Endodermal cell (in vitro differentiated cells): ENCODE data around the gene CD1D. TPM values are rescaled to one million over a fixed set of nuclear protein-coding genes. Genes with fewer than 3 reads are reported as not detected.

ENCODE experiments used
- DNase-seq: peaks from one replicate; pipeline ENCODE4 v3.0.0-alpha.2; 2017
- H3K27ac ChIP-seq: 2 replicates; pipeline ENCODE4 v1.5.1; 2013; ENCODE audit warnings: mild to moderate bottlenecking, low read depth, low read length, moderate library complexity
- H3K27me3 ChIP-seq: 2 replicates; pipeline ENCODE4 v1.6.1; 2013; ENCODE audit warnings: mild to moderate bottlenecking, low read length, moderate library complexity; ENCODE audit not compliant: insufficient read depth, control insufficient read depth, poor library complexity, severe bottlenecking
- H3K36me3 ChIP-seq: 2 replicates; pipeline ENCODE4 v1.7.0; 2013; ENCODE audit warnings: mild to moderate bottlenecking, low read length, moderate library complexity; ENCODE audit not compliant: control insufficient read depth, insufficient read depth
- H3K4me1 ChIP-seq: one replicate; pipeline ENCODE4 v1.7.0; 2013; ENCODE audit warnings: low read length; ENCODE audit not compliant: control insufficient read depth, insufficient read depth
- H3K4me3 ChIP-seq: 2 replicates; pipeline ENCODE4 v1.5.1; 2013; ENCODE audit warnings: mild to moderate bottlenecking, low read length, moderate library complexity
- H3K9ac ChIP-seq: 2 replicates; pipeline ENCODE4 v1.6.1; 2013; ENCODE audit warnings: mild to moderate bottlenecking, low read length, moderate library complexity; ENCODE audit not compliant: poor library complexity, severe bottlenecking; ENCODE audit errors: extremely low read depth
- H3K9me3 ChIP-seq: 2 replicates; pipeline ENCODE4 v1.6.1; 2013; ENCODE audit warnings: mild to moderate bottlenecking, low read length, moderate library complexity; ENCODE audit not compliant: control insufficient read depth
- H3K27ac Mint-ChIP-seq: 2 replicates; pipeline ENCODE4 v1.8.0; 2020; ENCODE audit warnings: mixed read lengths
- H3K27me3 Mint-ChIP-seq: 2 replicates; pipeline ENCODE4 v1.8.0; 2021; ENCODE audit warnings: mild to moderate bottlenecking, mixed read lengths; ENCODE audit not compliant: insufficient read depth
- H3K36me3 Mint-ChIP-seq: 2 replicates; pipeline ENCODE4 v1.8.0; 2020; ENCODE audit warnings: low read depth, mixed read lengths
- H3K4me1 Mint-ChIP-seq: 2 replicates; pipeline ENCODE4 v1.8.0; 2020; ENCODE audit warnings: mixed read lengths
- H3K4me3 Mint-ChIP-seq: 2 replicates; pipeline ENCODE4 v1.8.0; 2020; ENCODE audit warnings: mild to moderate bottlenecking, moderate library complexity, mixed read lengths
- H3K9me3 Mint-ChIP-seq: 2 replicates; pipeline ENCODE4 v1.8.0; 2020; ENCODE audit warnings: mild to moderate bottlenecking, mixed read lengths
- CTCF ChIP-seq: fragments of 200-600 bp; sonication (generic); conservative IDR thresholded peaks from 2 replicates; pipeline ENCODE4 v1.5.0; 2021; ENCODE audit warnings: antibody characterized with exemption, mild to moderate bottlenecking
- WGBS, 2 experiments: methylation state at CpG; one replicate each; pipeline versions ENCODE4 v1.1.5 to v1.1.7; 2013; ENCODE audit warnings: missing lambda C conversion rate in 2 of 2, mixed read lengths in 1 of 2; ENCODE audit not compliant: insufficient coverage in 1 of 2, insufficient read length in 1 of 2; 5-methylcytosine and 5-hydroxymethylcytosine counted together
- total RNA-seq, 2 donors: library from RNA; stranded (reverse); fragmentation: NEBNext Ultra II Directional in 1 of 2; extraction: Animal tissue kit (Norgen Biotek cat#: 25700) in 1 of 2; gene quantifications; 2 replicates in 1 of 2; 3 replicates in 1 of 2; pipeline ENCODE4 v1.2.1, GENCODE V29; 2021

CD1D gene
- total RNA-seq, 2 donors from 2014 or later, result 1.7 TPM

GRCh38 chr1:158186180-158186579, 5.5 kb downstream of the CD1D start:
- Mint-ChIP-seq H3K4me3 (no peak overlapping the region), H3K36me3 (no peaks in the 10 kb centered on the region), H3K27ac (no peak overlapping the region), H3K27me3 (peaks cover 32% of the 10 kb centered on the region), H3K4me1 (peaks cover 3% of the 10 kb centered on the region), H3K9me3 (no peaks in the 10 kb centered on the region)
- 20 to 67% methylated on average over 1 to 3 of the region's 3 CpGs for WGBS, 2 experiments
- no peak overlapping the region for H3K4me3 ChIP-seq
- no peaks in the 10 kb centered on the region for H3K4me1 ChIP-seq
- no peak for DNase-seq
- no peak for TF ChIP-seq CTCF
- no peaks in the 10 kb centered on the region for H3K36me3 ChIP-seq
- H3K27me3 ChIP-seq, result peaks cover 14% of the 10 kb centered on the region
- peak overlapping the region; percentile 6 for H3K9ac ChIP-seq
- H3K27ac ChIP-seq, result no peak overlapping the region
- no peaks in the 10 kb centered on the region for H3K9me3 ChIP-seq

- no peaks in the 10 kb centered on the region for H3K4me1 Mint-ChIP-seq
- Histone ChIP-seq H3K36me3 (no peaks in the 10 kb centered on the region), H3K27ac (no peak overlapping the region), H3K9me3 (peaks cover 6% of the 10 kb centered on the region), H3K4me3 (no peak overlapping the region), H3K27me3 (no peaks in the 10 kb centered on the region), H3K9ac (no peak overlapping the region), H3K4me1 (no peaks in the 10 kb centered on the region)
- peaks cover 8% of the 10 kb centered on the region for H3K27me3 Mint-ChIP-seq
- H3K27ac Mint-ChIP-seq, result no peak overlapping the region
- no peaks in the 10 kb centered on the region for H3K36me3 Mint-ChIP-seq
- H3K4me3 Mint-ChIP-seq, result no peak overlapping the region
- 88 to 100% methylated on average over 2 to 3 of the region's 4 CpGs for WGBS, 2 experiments
- peaks cover 5% of the 10 kb centered on the region for H3K9me3 Mint-ChIP-seq
- TF ChIP-seq CTCF, result no peak
- DNase-seq, result no peak
Measured at GRCh38 chr1:158188611-158189010, 7.9 kb downstream of the CD1D start.

GRCh38 chr1:158189624-158190023, 8.9 kb downstream of the CD1D start:
- Histone ChIP-seq H3K27ac (no peak overlapping the region), H3K9ac (no peak overlapping the region), H3K27me3 (no peaks in the 10 kb centered on the region), H3K36me3 (no peaks in the 10 kb centered on the region), H3K9me3 (peaks cover 10% of the 10 kb centered on the region), H3K4me3 (no peak overlapping the region), H3K4me1 (no peaks in the 10 kb centered on the region)
- H3K27me3 Mint-ChIP-seq, result peaks cover 2% of the 10 kb centered on the region
- H3K36me3 Mint-ChIP-seq, result no peaks in the 10 kb centered on the region
- 88 to 100% methylated on average over 1 to 3 of the region's 3 CpGs for WGBS, 2 experiments
- no peak overlapping the region for H3K27ac Mint-ChIP-seq
- no peak for TF ChIP-seq CTCF
- no peaks in the 10 kb centered on the region for H3K4me1 Mint-ChIP-seq
- no peak overlapping the region for H3K4me3 Mint-ChIP-seq
- no peak for DNase-seq
- peaks cover 8% of the 10 kb centered on the region for H3K9me3 Mint-ChIP-seq
